Measurements from ENCODE around the gene EGLN2.
"Not testable (repeated sequence)": the region's sequence is repeated elsewhere in the genome, so short reads cannot be mapped to it uniquely, and the experiment has no call there.

EGLN2 gene

GRCh38 chr19:40802300-40803169 is 3.5 kb downstream of the EGLN2 start:
- DNase-seq, result peak; percentile 69

DNA sequence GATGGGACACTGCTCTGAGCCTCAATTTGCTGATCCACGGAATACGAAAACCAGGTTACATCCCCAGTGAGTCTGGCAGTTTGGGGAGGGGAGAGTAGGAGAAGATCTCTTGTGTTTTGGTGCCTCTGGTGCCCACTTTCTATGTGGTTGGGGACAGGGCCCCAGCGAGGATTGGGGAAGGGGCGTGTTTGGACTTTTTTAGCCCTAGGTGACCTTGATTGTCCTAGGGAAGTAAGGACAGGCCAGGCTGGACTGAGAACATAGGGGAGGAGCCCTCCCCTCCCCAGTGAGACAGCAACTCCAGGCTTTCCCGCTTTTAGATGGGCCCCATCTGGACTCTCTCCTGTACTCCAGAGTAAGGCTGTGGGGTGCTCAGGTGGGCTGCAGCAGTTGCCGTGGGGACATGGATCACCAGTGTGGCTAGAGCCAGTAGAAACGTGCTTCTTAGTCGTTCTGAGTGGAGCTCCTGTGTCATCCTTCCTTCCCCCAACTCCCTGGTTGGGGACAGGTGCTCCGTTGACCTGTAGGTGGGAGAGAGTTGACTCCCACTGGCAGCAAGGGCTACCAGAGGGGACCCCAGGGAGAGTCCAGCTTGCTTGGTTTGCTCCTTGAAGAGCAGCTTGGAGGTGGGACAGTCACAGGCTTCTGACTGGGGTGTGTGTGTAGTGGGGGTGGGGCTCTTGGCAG is 4.3 kb downstream of the EGLN2 start:
- no peak for DNase-seq

- DNase-seq, result peak; percentile 62
Measured at GRCh38 chr19:40803857-40804782, 5.1 kb downstream of the EGLN2 start.

- no peak for DNase-seq
Measured at GRCh38 chr19:40804783-40805242, 5.8 kb downstream of the EGLN2 start.

- no peak for DNase-seq
Measured at GRCh38 chr19:40805258-40805868, 6.4 kb downstream of the EGLN2 start.

GRCh38 chr19:40806423-40807146 is 7.6 kb downstream of the EGLN2 start:
- DNase-seq, result peak; percentile 89

DNA sequence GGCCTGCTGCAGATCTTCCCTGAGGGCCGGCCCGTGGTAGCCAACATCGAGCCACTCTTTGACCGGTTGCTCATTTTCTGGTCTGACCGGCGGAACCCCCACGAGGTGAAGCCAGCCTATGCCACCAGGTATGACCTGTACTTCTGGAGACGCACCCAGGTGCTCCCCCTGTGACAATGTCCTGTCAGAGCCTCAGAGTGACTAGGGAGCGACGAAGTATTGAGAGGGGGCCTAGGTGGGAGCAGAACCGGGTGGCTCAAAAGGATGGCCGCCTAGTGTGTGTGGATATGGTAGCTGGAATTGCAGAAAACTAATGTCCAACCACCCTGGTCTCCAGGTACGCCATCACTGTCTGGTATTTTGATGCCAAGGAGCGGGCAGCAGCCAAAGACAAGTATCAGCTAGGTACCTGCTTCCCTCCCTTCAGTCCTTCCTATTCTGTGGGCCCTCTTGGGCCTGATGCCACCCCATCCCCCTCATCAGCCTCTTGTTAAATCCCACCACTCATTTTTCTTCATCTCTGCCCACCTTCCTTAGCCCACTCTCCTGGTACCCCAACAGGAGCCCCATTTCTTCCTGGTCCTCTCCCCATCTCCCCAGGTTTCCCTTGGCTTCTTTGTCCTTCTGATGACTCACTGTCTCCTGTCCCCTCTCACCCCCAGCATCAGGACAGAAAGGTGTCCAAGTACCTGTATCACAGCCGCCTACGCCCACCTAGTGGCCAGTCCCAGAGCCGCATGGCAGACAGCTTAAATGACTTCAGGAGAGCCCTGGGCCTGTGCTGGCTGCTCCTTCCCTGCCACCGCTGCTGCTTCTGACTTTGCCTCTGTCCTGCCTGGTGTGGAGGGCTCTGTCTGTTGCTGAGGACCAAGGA is 8.4 kb downstream of the EGLN2 start:
- no peak for DNase-seq

DNA sequence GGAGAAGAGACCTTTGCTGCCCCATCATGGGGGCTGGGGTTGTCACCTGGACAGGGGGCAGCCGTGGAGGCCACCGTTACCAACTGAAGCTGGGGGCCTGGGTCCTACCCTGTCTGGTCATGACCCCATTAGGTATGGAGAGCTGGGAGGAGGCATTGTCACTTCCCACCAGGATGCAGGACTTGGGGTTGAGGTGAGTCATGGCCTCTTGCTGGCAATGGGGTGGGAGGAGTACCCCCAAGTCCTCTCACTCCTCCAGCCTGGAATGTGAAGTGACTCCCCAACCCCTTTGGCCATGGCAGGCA is 9.0 kb downstream of the EGLN2 start:
- DNase-seq, result no peak

DNA sequence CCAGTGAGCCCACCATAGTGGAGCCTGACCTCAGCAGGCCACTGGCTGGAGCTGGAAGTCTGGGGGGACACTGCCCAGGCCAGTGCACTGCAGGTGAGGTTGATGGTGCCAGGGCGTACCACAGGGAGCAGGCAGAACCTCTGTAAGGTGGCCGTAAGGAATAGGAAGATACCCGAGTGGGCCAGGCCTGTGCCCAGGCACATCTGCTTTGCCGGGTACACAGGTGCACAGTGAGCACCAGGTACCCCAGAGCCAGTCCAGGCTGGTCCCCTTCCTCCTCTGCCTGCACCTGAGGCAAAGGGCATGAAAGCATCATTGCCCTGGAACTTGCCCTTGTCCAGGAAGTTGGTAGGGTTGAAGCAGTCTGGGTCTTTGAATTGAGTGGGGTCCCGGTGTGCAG is 9.5 kb downstream of the EGLN2 start:
- DNase-seq, result no peak

- DNase-seq, result no peak
Measured at GRCh38 chr19:40809358-40810086, 10.5 kb downstream of the EGLN2 start.

DNA sequence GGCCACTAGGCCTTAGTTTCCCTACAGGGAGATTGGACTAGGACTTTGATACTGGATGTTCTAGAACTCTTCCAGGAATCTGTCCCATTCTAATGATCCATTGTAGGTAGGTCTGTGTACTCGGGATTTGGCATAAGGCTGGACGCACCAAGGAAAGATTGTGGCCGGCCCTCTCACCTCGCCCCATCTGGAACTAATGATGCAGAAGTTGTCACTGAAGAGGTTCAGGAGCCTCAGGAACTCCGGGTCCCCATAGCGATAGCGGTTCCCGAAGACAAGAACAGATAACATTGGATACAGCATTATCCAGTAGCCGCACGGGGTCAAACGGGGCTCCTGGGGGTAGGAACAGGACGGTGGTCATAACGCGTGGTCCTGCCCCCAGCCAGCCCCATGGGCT is 11.2 kb downstream of the EGLN2 start:
- DNase-seq, result no peak

DNA sequence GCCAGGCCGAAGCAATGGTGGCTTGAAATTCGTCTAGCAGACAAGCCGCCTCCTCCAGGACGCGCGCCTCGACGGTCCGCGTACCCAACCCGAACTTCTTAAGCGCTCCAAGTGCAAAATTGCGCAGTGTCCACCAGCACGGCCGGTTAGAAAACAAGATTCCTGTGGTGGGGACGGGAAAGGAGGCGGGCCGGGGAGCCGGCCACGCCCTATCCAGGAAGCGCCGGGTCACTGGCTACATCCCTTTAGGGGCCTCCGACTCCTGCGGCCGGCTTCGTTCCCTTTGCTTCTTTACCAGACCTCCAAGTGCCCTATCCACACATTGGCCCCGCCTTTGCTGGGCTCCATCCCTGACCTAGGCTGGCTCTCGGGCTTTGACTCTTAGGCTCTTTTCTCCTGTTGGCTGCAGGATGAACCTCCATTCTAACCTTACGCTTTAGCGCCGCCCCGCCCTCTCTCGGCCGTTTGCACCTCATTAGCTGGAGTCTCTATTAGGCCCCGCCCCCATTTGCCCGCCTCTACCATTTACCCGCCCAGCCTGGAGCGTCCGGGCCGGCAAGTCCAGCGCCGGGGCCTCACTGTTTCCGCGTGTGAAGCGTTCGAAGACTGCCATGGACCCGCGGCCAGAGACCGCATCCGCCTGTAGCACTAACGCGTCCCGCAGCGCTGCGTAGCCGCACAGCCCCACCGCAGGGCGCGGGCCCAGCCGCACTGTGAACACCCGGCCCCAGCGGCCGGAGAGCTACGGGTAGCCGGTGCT is 11.8 kb downstream of the EGLN2 start:
- peak; percentile 78 for DNase-seq

GRCh38 chr19:40811478-40812341 is 12.7 kb downstream of the EGLN2 start:
- peak; percentile 65 for DNase-seq

GRCh38 chr19:40812571-40812970 is 13.6 kb downstream of the EGLN2 start:
- not testable (repeated sequence) for DNase-seq

DNA sequence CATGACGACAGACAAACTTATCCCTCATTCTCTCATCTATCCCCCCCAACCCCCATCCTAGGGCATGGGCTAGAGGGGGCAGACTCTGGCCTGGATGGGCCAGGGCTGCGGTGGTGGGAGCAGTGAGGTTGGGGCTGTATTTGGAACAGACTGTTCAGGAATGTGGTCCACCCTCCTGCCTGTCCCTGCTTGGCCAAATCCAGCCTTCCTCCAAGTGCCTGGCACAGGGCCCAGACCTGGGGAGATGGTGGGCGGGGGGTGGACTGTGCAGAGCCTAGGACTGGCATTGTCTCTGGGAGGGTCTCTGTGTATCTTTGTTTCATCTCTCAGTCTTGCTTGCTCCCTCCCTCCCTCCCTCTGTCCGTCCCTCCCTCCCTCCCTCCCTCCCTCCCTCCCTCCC is 14.2 kb downstream of the EGLN2 start:
- no peak for DNase-seq

DNA sequence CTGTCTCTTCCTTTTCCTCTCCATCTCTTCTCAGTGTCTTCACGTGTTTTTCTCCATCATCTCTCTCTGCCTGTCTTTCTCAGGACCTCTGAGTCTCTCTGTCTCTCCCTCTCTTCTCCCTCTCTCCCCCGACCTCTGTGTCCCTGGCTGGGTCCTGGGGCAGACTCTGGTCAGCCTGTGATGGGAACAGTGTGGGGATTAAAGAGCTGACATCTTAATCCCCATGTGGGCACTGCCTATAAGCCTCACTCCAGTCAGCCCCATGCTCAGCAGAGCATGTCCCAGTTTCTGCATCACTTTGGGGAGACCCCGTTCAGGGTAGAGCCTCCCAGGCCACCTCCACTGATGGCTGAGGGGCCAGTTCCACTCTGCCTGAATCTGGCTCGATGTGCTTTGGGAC is 16.2 kb downstream of the EGLN2 start:
- DNase-seq, result no peak

- DNase-seq, result peak; percentile 78
Measured at GRCh38 chr19:40818480-40819399, 19.7 kb downstream of the EGLN2 start.
